Neural progenitor cell (in vitro differentiated cells): ENCODE measurements around the gene CYBC1. TPM values are rescaled to one million over a fixed set of nuclear protein-coding genes. Genes with fewer than 3 reads are reported as not detected.

Source experiments
- DNase-seq: peaks from one replicate; pipeline ENCODE4 v3.0.0-alpha.2; 2016; ENCODE audit warnings: low spot score
- H2AFZ ChIP-seq: fragments of 200-600 bp; sonication (generic); replicated peaks from 2 replicates; pipeline ENCODE4 v1.6.1; 2016; ENCODE audit warnings: antibody characterized with exemption
- H3F3A ChIP-seq: fragments of 200-600 bp; sonication (generic); 2 replicates; pipeline ENCODE4 v1.6.1; 2016; ENCODE audit warnings: antibody characterized with exemption, low read depth
- H3K27ac ChIP-seq: fragments of 200-600 bp; sonication (generic); 2 replicates; pipeline ENCODE4 v1.5.1; 2016; ENCODE audit warnings: mild to moderate bottlenecking
- H3K27me3 ChIP-seq: fragments of 200-600 bp; sonication (generic); 2 replicates; pipeline ENCODE4 v1.6.1; 2016; ENCODE audit warnings: mild to moderate bottlenecking, moderate library complexity
- H3K36me3 ChIP-seq: fragments of 200-600 bp; sonication (generic); 2 replicates; pipeline ENCODE4 v1.5.1; 2016
- H3K4me1 ChIP-seq: fragments of 200-600 bp; sonication (generic); 2 replicates; pipeline ENCODE4 v1.6.1; 2016; ENCODE audit warnings: mixed run types
- H3K4me2 ChIP-seq: fragments of 200-600 bp; sonication (generic); 2 replicates; pipeline ENCODE4 v1.6.1; 2016
- H3K4me3 ChIP-seq: fragments of 200-600 bp; sonication (generic); 2 replicates; pipeline ENCODE4 v1.5.1; 2016
- H3K79me2 ChIP-seq: fragments of 200-600 bp; sonication (generic); 2 replicates; pipeline ENCODE4 v1.6.1; 2016; ENCODE audit warnings: low read depth
- H3K9ac ChIP-seq: fragments of 200-600 bp; sonication (generic); 2 replicates; pipeline ENCODE4 v1.6.1; 2016
- H3K9me3 ChIP-seq: fragments of 200-600 bp; sonication (generic); 2 replicates; pipeline ENCODE4 v1.5.1; 2016; ENCODE audit warnings: low read depth
- H4K20me1 ChIP-seq: fragments of 200-600 bp; sonication (generic); 2 replicates; pipeline ENCODE4 v1.6.1; 2016; ENCODE audit warnings: low read depth
- H3K27ac Mint-ChIP-seq: 3 replicates; pipeline ENCODE4 v1.8.0; 2021; ENCODE audit warnings: mixed read lengths
- H3K27me3 Mint-ChIP-seq: 2 replicates; pipeline ENCODE4 v1.8.0; 2022; ENCODE audit warnings: low read depth, mild to moderate bottlenecking, inconsistent platforms, moderate library complexity, mixed read lengths; ENCODE audit not compliant: insufficient read depth
- H3K36me3 Mint-ChIP-seq: 3 replicates; pipeline ENCODE4 v1.8.0; 2021; ENCODE audit warnings: mixed read lengths
- H3K4me1 Mint-ChIP-seq: 3 replicates; pipeline ENCODE4 v1.8.0; 2021; ENCODE audit warnings: mixed read lengths
- H3K4me3 Mint-ChIP-seq: 3 replicates; pipeline ENCODE4 v1.8.0; 2021; ENCODE audit warnings: mild to moderate bottlenecking, moderate library complexity, mixed read lengths
- H3K9me3 Mint-ChIP-seq: 3 replicates; pipeline ENCODE4 v1.8.0; 2020; ENCODE audit warnings: mixed read lengths
- EZH2 ChIP-seq: fragments of 200-600 bp; sonication (generic); IDR thresholded peaks from 2 replicates; pipeline ENCODE4 v1.6.1; 2017; ENCODE audit warnings: antibody characterized with exemption, mild to moderate bottlenecking, moderate library complexity
- EZH2phosphoT487 ChIP-seq: fragments of 200-600 bp; sonication (generic); IDR thresholded peaks from 2 replicates; pipeline ENCODE4 v1.6.1; 2017; ENCODE audit warnings: antibody characterized with exemption
- total RNA-seq: library from RNA; depleted of rRNA; stranded (reverse); fragments of >200 nt; gene quantifications from 2 replicates; pipeline ENCODE4 v1.2.3, GENCODE V29; 2015; ENCODE audit warnings: low replicate concordance
- TF ChIP-seq, protein P1 (sequence below): fragments of 200-600 bp; sonication (generic); IDR thresholded peaks from 2 replicates; pipeline ENCODE4 v1.5.1; 2017; ENCODE audit warnings: antibody characterized with exemption, mild to moderate bottlenecking

The CYBC1 gene
- total RNA-seq, 1 donor from 2014 or later: 75.1 TPM

DNA sequence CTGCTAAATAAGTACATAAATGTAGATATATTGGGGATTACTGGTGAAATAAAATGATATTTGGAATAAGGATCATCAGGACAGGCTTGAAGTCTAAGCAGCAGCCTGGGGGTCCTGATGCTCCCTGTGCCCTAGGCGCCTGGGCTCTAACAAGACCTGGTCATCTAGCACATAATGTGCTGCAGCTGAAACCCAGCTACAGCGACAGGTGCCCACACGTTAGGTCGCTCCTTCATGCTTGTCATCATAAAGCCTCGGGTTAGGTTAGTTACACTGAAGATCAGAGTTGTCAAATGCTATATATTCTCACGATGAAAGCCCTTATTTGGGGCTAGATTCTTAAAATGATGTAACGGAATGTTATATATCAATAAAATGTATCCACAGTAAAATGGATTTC lies 19.5 kb upstream of the CYBC1 start:
- no peak for DNase-seq
- H4K20me1 ChIP-seq: peaks cover 18% of the 10 kb centered on the region
- peaks cover 39% of the 10 kb centered on the region for H3K36me3 Mint-ChIP-seq
- H3K4me2 ChIP-seq: no peak overlapping the region
- no peak for TF ChIP-seq EZH2phosphoT487
- TF ChIP-seq, protein P1, sequence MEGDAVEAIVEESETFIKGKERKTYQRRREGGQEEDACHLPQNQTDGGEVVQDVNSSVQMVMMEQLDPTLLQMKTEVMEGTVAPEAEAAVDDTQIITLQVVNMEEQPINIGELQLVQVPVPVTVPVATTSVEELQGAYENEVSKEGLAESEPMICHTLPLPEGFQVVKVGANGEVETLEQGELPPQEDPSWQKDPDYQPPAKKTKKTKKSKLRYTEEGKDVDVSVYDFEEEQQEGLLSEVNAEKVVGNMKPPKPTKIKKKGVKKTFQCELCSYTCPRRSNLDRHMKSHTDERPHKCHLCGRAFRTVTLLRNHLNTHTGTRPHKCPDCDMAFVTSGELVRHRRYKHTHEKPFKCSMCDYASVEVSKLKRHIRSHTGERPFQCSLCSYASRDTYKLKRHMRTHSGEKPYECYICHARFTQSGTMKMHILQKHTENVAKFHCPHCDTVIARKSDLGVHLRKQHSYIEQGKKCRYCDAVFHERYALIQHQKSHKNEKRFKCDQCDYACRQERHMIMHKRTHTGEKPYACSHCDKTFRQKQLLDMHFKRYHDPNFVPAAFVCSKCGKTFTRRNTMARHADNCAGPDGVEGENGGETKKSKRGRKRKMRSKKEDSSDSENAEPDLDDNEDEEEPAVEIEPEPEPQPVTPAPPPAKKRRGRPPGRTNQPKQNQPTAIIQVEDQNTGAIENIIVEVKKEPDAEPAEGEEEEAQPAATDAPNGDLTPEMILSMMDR: no peak
- no peak overlapping the region for H3K9ac ChIP-seq
- H3K4me3 ChIP-seq: no peak overlapping the region
- H3K79me2 ChIP-seq: no peaks in the 10 kb centered on the region
- no peaks in the 10 kb centered on the region for H3K27me3 Mint-ChIP-seq
- no peak overlapping the region for H3K4me3 Mint-ChIP-seq
- no peak overlapping the region for H3K27ac Mint-ChIP-seq
- H2AFZ ChIP-seq: no peak overlapping the region
- H3K27ac ChIP-seq: no peak overlapping the region
- H3K9me3 ChIP-seq: no peaks in the 10 kb centered on the region
- no peaks in the 10 kb centered on the region for H3K27me3 ChIP-seq
- no peaks in the 10 kb centered on the region for H3K4me1 Mint-ChIP-seq
- peaks cover 16% of the 10 kb centered on the region for H3K36me3 ChIP-seq
- no peaks in the 10 kb centered on the region for H3F3A ChIP-seq
- H3K9me3 Mint-ChIP-seq: no peaks in the 10 kb centered on the region
- no peaks in the 10 kb centered on the region for H3K4me1 ChIP-seq

DNA sequence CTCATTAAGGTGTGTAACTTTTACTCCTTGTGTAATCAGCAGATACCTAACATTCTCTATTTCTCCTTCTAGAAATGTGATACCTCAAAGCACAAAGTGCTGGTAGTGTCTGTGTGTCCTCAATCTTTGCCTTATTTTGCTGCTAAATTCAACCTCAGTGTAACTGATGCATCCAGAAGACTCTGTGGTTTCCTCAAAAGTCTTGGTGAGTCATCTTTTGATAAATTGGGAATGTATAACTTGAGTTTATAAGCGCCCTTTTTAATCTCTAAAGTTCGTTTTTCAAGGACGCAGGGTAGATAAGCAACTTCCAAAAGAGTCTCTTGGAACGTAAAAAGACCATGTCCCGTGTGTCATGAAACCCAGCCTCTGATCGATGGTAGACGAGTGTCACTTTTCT lies 18.1 kb upstream of the CYBC1 start:
- no peaks in the 10 kb centered on the region for H3F3A ChIP-seq
- no peaks in the 10 kb centered on the region for H3K4me1 ChIP-seq
- DNase-seq: no peak
- Mint-ChIP-seq H3K4me3 (no peak overlapping the region), H3K9me3 (no peaks in the 10 kb centered on the region), H3K36me3 (peaks cover 45% of the 10 kb centered on the region), H3K27ac (no peak overlapping the region), H3K4me1 (no peaks in the 10 kb centered on the region), H3K27me3 (peaks cover under 1% of the 10 kb centered on the region)
- no peak overlapping the region for H3K27ac ChIP-seq
- no peaks in the 10 kb centered on the region for H3K79me2 ChIP-seq
- H2AFZ ChIP-seq: no peak overlapping the region
- peaks cover 10% of the 10 kb centered on the region for H3K36me3 ChIP-seq
- H4K20me1 ChIP-seq: peaks cover 9% of the 10 kb centered on the region
- H3K4me3 ChIP-seq: no peak overlapping the region
- no peak overlapping the region for H3K4me2 ChIP-seq
- no peaks in the 10 kb centered on the region for H3K9me3 ChIP-seq
- no peak overlapping the region for H3K9ac ChIP-seq
- no peaks in the 10 kb centered on the region for H3K27me3 ChIP-seq
- TF ChIP-seq EZH2 (no peak), EZH2phosphoT487 (no peak)
- TF ChIP-seq, protein P1: no peak

DNA sequence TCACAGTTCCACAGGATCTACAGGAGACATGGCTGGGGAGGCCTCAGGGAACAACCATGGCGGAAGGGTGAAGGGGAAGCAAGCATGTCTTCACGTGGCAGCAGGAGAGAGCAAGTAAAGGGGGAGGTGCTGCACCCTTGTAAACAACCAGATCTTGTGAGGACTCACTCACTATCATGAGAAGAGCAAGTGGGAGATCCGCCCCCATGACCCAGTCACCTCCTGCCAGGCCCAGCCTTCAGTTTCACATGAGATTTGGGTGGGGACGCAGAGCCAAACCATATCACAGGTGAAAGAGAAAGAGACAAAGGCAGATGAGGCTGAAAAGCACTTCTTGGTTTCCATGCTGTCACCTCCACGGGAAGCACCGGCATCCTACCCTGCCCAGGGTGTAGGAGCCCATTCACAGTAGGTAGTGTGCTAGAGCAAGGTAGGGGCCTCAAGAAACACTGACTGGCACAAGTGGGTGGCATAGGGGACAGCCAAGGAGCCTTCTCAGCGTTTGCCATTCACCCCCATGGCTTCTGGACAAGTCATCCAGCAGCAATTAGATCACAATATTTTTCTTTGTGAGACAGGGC lies 14.6 kb upstream of the CYBC1 start:
- Histone ChIP-seq H4K20me1 (peaks cover 24% of the 10 kb centered on the region), H3K9me3 (no peaks in the 10 kb centered on the region), H3K79me2 (peaks cover 3% of the 10 kb centered on the region), H3K27me3 (no peaks in the 10 kb centered on the region), H3K9ac (no peak overlapping the region), H3K4me2 (no peak overlapping the region), H3K27ac (no peak overlapping the region), H3K36me3 (peaks cover 9% of the 10 kb centered on the region), H3F3A (no peaks in the 10 kb centered on the region), H2AFZ (no peak overlapping the region), H3K4me3 (no peak overlapping the region), H3K4me1 (no peaks in the 10 kb centered on the region)
- peaks cover 50% of the 10 kb centered on the region for H3K36me3 Mint-ChIP-seq
- DNase-seq: no peak
- H3K4me3 Mint-ChIP-seq: no peak overlapping the region
- H3K9me3 Mint-ChIP-seq: no peaks in the 10 kb centered on the region
- peaks cover 7% of the 10 kb centered on the region for H3K27me3 Mint-ChIP-seq
- H3K4me1 Mint-ChIP-seq: peaks cover 4% of the 10 kb centered on the region
- no peak overlapping the region for H3K27ac Mint-ChIP-seq
- TF ChIP-seq EZH2 (no peak), EZH2phosphoT487 (no peak)
- TF ChIP-seq, protein P1: no peak
